ENCODE data around the gene LACRT. TPM values are rescaled to one million over a fixed set of nuclear protein-coding genes. Genes with fewer than 3 reads are reported as not detected.

Gene LACRT
- polyA plus RNA-seq, 1 of the 3 experiments (the other 2 are of a cell fraction) = not detected

DNA sequence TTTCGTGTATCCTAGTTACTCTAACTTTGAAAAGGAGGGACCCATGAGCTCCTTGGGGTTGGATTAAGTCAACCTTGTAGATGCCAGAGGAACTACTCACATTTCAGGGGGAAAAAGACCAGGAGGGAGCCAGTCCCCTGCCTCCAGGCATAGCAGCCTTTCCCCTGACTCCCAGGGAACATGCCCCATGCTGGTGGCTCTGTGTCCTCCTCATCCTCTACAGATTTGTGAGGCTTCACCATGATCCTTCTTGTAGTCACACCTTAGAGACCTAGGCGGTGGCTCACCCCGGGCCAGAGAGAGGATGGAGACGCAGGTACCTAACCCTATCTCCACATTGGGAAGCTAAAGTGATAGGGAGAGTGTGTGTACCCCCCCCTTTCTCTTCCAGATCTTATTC, 30.3 kb downstream of the LACRT start:
- no peak overlapping the region for H2AFZ ChIP-seq (ENCODE audit: low read depth)
- whole genome bisulfite sequencing (ENCODE audit: low lambda C conversion rate) = 11% methylated on average over 4 of the region's 4 CpGs
- no peak for DNase-seq
- H3K4me2 ChIP-seq = no peak overlapping the region
- no peak overlapping the region for H3K9ac ChIP-seq
- H3K4me3 ChIP-seq (ENCODE audit: low read depth in 2 of 2, low read length in 1 of 2) = no peak overlapping the region
- no peaks in the 10 kb centered on the region for H3K79me2 ChIP-seq (ENCODE audit: insufficient read depth)
- H3K36me3 ChIP-seq (replicated peaks in 1 of 2; ENCODE audit: control insufficient read depth in 1 of 2, insufficient read depth in 2 of 2, low read length in 1 of 2) = no peaks in the 10 kb centered on the region
- peaks cover 11% of the 10 kb centered on the region; the same call in 1 of the 2 replicates for H3K27me3 ChIP-seq (ENCODE audit: insufficient read depth)
- no peaks in the 10 kb centered on the region for H4K20me1 ChIP-seq (ENCODE audit: insufficient read depth)
- H3K9me3 ChIP-seq = no peaks in the 10 kb centered on the region
- H3K9me2 ChIP-seq = no peaks in the 10 kb centered on the region
- H3K4me1 ChIP-seq (ENCODE audit: control insufficient read depth in 1 of 2, insufficient read depth in 2 of 2, low read depth in 1 of 2, low read length in 1 of 2) = no peaks in the 10 kb centered on the region; a peak in 1 of 4 replicates
- no peak overlapping the region for H3K27ac ChIP-seq (ENCODE audit: low read depth in 2 of 2, low read length in 1 of 2)
- CTCF ChIA-PET = interaction anchor here (1.1 to 4.1 kb wide), 5 partner anchors 8 to 25 kb away, joined by 3 to 15 read pairs (median 4); no protein-coding TSS in a partner anchor
- POLR2A ChIA-PET = no interaction called here
- no peaks in the 10 kb centered on the region for H3F3A ChIP-seq (replicated peaks; ENCODE audit: insufficient read depth)
- TF ChIP-seq SIN3A (IDR thresholded peaks at IDR 0.05; ENCODE audit: borderline replicate concordance, low read depth, low read length) (no peak), RXRA (IDR thresholded peaks at IDR 0.05; ENCODE audit: borderline replicate concordance, low read depth) (no peak), ELF1 (IDR thresholded peaks at IDR 0.05) (no peak), JUND (IDR thresholded peaks at IDR 0.05) (no peak), EZH2phosphoT487 (IDR thresholded peaks at IDR 0.05; ENCODE audit: borderline replicate concordance, low read depth) (no peak), GABPA (IDR thresholded peaks at IDR 0.05; ENCODE audit: low read depth) (no peak)
- TF ChIP-seq, protein P1, sequence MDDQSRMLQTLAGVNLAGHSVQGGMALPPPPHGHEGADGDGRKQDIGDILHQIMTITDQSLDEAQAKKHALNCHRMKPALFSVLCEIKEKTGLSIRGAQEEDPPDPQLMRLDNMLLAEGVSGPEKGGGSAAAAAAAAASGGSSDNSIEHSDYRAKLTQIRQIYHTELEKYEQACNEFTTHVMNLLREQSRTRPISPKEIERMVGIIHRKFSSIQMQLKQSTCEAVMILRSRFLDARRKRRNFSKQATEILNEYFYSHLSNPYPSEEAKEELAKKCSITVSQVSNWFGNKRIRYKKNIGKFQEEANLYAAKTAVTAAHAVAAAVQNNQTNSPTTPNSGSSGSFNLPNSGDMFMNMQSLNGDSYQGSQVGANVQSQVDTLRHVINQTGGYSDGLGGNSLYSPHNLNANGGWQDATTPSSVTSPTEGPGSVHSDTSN (IDR thresholded peaks at IDR 0.05) = no peak

DNA sequence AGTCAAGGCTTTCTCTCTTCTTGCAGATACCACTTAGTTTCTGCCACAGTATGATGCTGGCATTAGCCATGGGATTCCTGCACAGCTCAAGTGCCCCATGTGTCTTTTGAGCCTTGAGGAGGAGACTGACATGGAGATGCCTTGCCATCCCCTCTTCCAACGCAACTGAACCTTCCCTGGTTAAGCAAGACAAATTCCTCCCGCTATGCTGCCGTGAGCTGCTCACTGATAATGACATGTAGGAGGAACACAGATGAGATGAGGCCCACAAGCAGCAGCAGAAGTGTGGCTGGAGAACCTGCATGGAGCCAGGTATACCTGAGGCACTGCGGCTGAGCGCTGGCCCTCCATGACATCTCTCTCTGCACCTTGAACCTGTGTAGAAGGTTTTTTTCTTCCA, 30.8 kb downstream of the LACRT start:
- no peaks in the 10 kb centered on the region for H3K9me3 ChIP-seq
- WGBS (ENCODE audit: low lambda C conversion rate) = 20% methylated on average over 5 of the region's 5 CpGs

More for the DNA sequence above, 30.8 kb downstream of the LACRT start:
- no peaks in the 10 kb centered on the region for H3K9me2 ChIP-seq
- H2AFZ ChIP-seq (ENCODE audit: low read depth) = no peak overlapping the region
- no peaks in the 10 kb centered on the region for H3F3A ChIP-seq (replicated peaks; ENCODE audit: insufficient read depth)
- no peak overlapping the region for H3K4me2 ChIP-seq
- H4K20me1 ChIP-seq (ENCODE audit: insufficient read depth) = no peaks in the 10 kb centered on the region
- no peak for DNase-seq
- ChIA-PET POLR2A (no interaction called here), CTCF (interaction anchor here (1.1 to 4.1 kb wide), 5 partner anchors 8 to 24 kb away, joined by 3 to 15 read pairs (median 4); no protein-coding TSS in a partner anchor)
- H3K9ac ChIP-seq = no peak overlapping the region
- no peak overlapping the region for H3K4me3 ChIP-seq (ENCODE audit: low read depth in 2 of 2, low read length in 1 of 2)
- H3K27ac ChIP-seq (ENCODE audit: low read depth in 2 of 2, low read length in 1 of 2) = no peak overlapping the region
- peaks cover 16% of the 10 kb centered on the region; the same call in 1 of the 2 replicates for H3K27me3 ChIP-seq (ENCODE audit: insufficient read depth)
- H3K79me2 ChIP-seq (ENCODE audit: insufficient read depth) = no peaks in the 10 kb centered on the region
- no peaks in the 10 kb centered on the region; a peak in 1 of 4 replicates for H3K4me1 ChIP-seq (ENCODE audit: control insufficient read depth in 1 of 2, insufficient read depth in 2 of 2, low read depth in 1 of 2, low read length in 1 of 2)
- H3K36me3 ChIP-seq (replicated peaks in 1 of 2; ENCODE audit: control insufficient read depth in 1 of 2, insufficient read depth in 2 of 2, low read length in 1 of 2) = no peaks in the 10 kb centered on the region
- no peak for TF ChIP-seq MXI1 (IDR thresholded peaks at IDR 0.05; ENCODE audit: low read depth, low read length)
- no peak for TF ChIP-seq POLR2AphosphoS5 (IDR thresholded peaks at IDR 0.05; ENCODE audit: low read depth, low read length)
- TF ChIP-seq, protein P2, sequence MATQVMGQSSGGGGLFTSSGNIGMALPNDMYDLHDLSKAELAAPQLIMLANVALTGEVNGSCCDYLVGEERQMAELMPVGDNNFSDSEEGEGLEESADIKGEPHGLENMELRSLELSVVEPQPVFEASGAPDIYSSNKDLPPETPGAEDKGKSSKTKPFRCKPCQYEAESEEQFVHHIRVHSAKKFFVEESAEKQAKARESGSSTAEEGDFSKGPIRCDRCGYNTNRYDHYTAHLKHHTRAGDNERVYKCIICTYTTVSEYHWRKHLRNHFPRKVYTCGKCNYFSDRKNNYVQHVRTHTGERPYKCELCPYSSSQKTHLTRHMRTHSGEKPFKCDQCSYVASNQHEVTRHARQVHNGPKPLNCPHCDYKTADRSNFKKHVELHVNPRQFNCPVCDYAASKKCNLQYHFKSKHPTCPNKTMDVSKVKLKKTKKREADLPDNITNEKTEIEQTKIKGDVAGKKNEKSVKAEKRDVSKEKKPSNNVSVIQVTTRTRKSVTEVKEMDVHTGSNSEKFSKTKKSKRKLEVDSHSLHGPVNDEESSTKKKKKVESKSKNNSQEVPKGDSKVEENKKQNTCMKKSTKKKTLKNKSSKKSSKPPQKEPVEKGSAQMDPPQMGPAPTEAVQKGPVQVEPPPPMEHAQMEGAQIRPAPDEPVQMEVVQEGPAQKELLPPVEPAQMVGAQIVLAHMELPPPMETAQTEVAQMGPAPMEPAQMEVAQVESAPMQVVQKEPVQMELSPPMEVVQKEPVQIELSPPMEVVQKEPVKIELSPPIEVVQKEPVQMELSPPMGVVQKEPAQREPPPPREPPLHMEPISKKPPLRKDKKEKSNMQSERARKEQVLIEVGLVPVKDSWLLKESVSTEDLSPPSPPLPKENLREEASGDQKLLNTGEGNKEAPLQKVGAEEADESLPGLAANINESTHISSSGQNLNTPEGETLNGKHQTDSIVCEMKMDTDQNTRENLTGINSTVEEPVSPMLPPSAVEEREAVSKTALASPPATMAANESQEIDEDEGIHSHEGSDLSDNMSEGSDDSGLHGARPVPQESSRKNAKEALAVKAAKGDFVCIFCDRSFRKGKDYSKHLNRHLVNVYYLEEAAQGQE (IDR thresholded peaks at IDR 0.05; ENCODE audit: low read depth, low read length) = no peak
- TF ChIP-seq RAD21 (IDR thresholded peaks at IDR 0.05; ENCODE audit: low read length) = no peak
- TF ChIP-seq FOXJ3 (CRISPR knock-in tag; IDR thresholded peaks at IDR 0.05) = no peak
- no peak for TF ChIP-seq TCF12 (IDR thresholded peaks at IDR 0.05)
- TF ChIP-seq TEAD4 (IDR thresholded peaks at IDR 0.05; ENCODE audit: borderline replicate concordance, insufficient read depth) = no peak
- TF ChIP-seq, protein P3, sequence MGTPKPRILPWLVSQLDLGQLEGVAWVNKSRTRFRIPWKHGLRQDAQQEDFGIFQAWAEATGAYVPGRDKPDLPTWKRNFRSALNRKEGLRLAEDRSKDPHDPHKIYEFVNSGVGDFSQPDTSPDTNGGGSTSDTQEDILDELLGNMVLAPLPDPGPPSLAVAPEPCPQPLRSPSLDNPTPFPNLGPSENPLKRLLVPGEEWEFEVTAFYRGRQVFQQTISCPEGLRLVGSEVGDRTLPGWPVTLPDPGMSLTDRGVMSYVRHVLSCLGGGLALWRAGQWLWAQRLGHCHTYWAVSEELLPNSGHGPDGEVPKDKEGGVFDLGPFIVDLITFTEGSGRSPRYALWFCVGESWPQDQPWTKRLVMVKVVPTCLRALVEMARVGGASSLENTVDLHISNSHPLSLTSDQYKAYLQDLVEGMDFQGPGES (IDR thresholded peaks at IDR 0.05; ENCODE audit: low read depth, low read length) = no peak
- TF ChIP-seq RCOR1 (IDR thresholded peaks at IDR 0.05; ENCODE audit: low read length) = no peak
- no peak for TF ChIP-seq RXRA (IDR thresholded peaks at IDR 0.05; ENCODE audit: borderline replicate concordance, low read depth)
- TF ChIP-seq JUND (IDR thresholded peaks at IDR 0.05) = no peak
- TF ChIP-seq SMC3 (IDR thresholded peaks at IDR 0.05; ENCODE audit: low read depth, low read length) = no peak
- no peak for TF ChIP-seq TAF1 (IDR thresholded peaks at IDR 0.05; ENCODE audit: borderline replicate concordance, low read depth, low read length)

Data from SK-N-SH (cell line).